Measurements from ENCODE around the gene ARHGAP4. TPM values are rescaled to one million over a fixed set of nuclear protein-coding genes. Genes with fewer than 3 reads are reported as not detected.
A peak's percentile ranks its signal among the peaks of the same experiment; 100 is the strongest.

Gene ARHGAP4
- total RNA-seq, 2 experiments from 2014 or later, result 151 to 160 TPM

DNA sequence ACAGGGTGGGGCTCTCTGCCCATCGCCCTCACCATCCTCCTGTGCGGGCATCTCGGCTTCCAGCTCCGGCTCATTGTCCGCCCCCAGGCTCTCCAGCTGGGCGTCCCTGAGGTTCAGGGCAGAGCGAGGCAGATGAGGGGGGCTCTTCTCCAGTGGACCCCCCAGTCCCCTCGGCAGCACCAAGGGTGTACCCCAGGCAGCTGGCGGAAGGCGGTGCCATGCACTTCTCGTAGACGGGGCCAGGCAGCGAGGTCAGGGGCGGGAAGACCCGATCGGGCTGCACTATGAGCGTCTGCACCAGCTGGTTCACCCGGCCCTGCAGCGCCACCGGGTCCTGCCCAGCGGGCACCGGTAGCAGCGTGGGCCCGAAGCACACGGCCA, 16.1 kb downstream of the ARHGAP4 start:
- intact Hi-C loops (cut with micrococcal nuclease), result no loop called here
- H3K36me3 Mint-ChIP-seq, result peaks cover 3% of the 10 kb centered on the region
- H3K4me1 Mint-ChIP-seq (ENCODE audit: low read depth), result peaks cover 6% of the 10 kb centered on the region
- no peak overlapping the region for H3K27ac Mint-ChIP-seq
- no peak for DNase-seq
- H3K4me3 Mint-ChIP-seq, result no peak overlapping the region
- no peaks in the 10 kb centered on the region for H3K27me3 Mint-ChIP-seq
- ChIA-PET POLR2A (no interaction called here), CTCF (no interaction called here)
- H3K9me3 Mint-ChIP-seq, result no peaks in the 10 kb centered on the region

DNA sequence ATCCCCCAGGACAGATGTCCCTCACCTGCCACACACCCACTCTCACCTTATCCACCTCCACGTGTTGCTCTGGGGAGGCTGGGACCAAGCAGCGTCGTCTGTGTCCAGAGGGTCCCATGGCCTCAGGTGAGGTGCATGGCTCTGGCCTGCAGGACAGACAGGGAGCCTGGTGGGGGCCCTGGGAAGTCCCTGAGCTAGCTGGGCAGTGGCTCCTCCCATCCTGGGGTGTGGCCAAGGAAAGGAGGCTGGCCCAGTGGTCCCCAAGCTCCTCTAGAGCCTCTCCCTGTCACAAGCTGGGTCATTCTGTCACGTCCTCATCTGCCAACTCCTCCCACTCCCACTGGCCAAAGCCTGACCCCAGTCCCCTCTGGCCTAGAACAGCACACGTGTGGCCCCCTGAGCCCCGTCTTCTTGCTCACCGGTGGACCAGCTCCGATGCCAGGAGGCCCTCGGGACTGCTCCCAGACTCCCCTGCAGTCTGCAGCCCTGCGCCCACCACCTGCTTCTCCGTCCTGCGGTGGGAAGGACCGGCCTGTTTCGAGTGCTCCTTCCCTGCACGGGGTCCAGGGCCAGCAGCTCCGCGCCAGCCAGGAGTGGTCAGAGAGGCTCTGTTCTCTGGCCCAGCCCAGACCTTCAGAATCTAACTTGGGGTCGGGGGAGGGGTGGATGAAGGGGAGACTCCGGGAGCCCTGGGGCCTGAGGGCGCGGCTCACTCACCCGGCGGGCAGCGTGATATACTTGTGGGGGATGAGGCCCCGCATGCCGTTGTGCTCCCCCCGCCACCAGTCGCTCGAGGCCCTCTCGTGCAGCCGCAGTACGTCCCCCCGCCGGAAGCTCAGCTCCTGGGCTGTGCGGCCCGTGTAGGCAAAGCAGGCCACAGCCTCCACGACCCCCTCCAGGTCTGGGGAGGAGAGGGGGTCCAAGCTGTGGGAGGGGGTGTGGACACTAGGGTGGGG, 16.8 kb downstream of the ARHGAP4 start:
- Mint-ChIP-seq H3K36me3 (peaks cover 3% of the 10 kb centered on the region), H3K9me3 (no peaks in the 10 kb centered on the region), H3K4me1 (ENCODE audit: low read depth) (peaks cover 9% of the 10 kb centered on the region), H3K27me3 (no peaks in the 10 kb centered on the region), H3K27ac (no peak overlapping the region), H3K4me3 (no peak overlapping the region)
- DNase-seq, result no peak
- intact Hi-C loops (cut with micrococcal nuclease), result no loop called here
- CTCF ChIA-PET, result no interaction called here
- POLR2A ChIA-PET, result no interaction called here

DNA sequence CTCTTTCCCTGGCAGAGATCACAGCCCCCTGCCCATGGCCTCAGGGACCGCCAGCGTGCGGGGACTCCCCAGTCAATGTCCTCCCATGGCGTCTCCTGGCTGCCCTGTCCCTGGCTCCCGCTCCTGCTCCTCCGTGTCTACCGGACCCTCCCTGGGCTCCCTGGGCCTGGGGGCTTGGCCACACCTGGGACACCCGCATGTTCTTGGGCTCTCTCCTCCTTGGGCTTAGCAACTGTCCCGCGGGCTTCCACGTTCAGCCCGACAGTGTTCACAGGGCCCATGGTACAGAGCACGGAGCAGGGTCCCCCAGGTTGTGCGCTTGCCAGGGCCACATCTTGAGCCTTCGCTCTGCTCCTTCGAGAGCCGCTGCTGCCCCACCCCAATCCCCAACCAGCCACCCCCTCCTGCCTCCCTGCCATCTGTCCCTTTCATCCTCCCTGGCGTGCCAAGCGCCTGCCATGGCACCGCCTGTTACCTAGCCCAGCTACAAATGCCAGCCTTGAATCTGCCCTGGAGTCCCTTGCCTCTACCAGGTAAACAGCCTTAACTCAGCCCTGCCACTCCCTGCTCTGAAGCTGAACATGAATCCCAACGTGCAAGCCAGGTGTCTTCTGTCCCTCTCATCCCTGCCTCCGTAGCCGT, 17.7 kb downstream of the ARHGAP4 start:
- no peak for DNase-seq
- ChIA-PET POLR2A (no interaction called here), CTCF (no interaction called here)
- Mint-ChIP-seq H3K9me3 (no peaks in the 10 kb centered on the region), H3K27me3 (no peaks in the 10 kb centered on the region), H3K4me1 (ENCODE audit: low read depth) (peaks cover 18% of the 10 kb centered on the region), H3K27ac (no peak overlapping the region), H3K36me3 (peaks cover 3% of the 10 kb centered on the region), H3K4me3 (no peak overlapping the region)
- intact Hi-C loops (cut with micrococcal nuclease), result no loop called here

DNA sequence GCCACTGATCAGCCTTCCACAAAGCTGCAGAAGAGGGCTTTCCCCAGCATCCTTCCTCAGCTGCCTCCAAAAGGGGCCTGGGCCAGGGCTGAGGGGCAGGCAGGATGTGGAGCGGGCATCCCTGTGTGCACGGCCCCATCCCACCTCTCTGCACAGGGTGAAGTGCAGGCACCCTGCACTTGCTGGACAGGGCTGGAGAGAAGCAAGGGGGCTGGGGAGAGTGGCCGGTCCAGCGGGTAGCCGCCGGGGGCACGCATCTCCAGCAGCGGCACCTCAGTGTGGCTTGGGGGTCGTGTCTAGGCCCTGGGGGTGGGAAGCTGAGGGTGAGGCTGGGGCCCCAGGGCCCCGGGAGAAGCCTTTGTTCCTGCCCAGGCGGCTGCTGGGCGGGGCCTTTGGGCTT, 18.6 kb downstream of the ARHGAP4 start:
- Mint-ChIP-seq H3K9me3 (no peaks in the 10 kb centered on the region), H3K27ac (no peak overlapping the region), H3K4me1 (ENCODE audit: low read depth) (peaks cover 21% of the 10 kb centered on the region), H3K27me3 (no peaks in the 10 kb centered on the region), H3K36me3 (peaks cover 3% of the 10 kb centered on the region), H3K4me3 (no peak overlapping the region)
- DNase-seq, result no peak
- ChIA-PET CTCF (interaction anchor here (0.9 to 1.5 kb wide), 2 partner anchors 16 to 39 kb away, joined by 3 to 4 read pairs; no protein-coding TSS in a partner anchor), POLR2A (no interaction called here)
- intact Hi-C loops (cut with micrococcal nuclease), result no loop called here

DNA sequence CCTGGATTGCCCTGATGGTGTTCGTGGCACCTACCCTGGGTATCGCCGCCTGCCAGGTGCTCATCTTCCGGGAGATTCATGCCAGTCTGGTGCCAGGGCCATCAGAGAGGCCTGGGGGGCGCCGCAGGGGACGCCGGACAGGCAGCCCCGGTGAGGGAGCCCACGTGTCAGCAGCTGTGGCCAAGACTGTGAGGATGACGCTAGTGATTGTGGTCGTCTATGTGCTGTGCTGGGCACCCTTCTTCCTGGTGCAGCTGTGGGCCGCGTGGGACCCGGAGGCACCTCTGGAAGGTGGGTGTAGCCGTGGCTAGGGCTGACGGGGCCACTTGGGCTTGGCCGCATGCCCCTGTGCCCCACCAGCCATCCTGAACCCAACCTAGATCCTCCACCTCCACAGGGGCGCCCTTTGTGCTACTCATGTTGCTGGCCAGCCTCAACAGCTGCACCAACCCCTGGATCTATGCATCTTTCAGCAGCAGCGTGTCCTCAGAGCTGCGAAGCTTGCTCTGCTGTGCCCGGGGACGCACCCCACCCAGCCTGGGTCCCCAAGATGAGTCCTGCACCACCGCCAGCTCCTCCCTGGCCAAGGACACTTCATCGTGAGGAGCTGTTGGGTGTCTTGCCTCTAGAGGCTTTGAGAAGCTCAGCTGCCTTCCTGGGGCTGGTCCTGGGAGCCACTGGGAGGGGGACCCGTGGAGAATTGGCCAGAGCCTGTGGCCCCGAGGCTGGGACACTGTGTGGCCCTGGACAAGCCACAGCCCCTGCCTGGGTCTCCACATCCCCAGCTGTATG, 19.7 kb downstream of the ARHGAP4 start:
- DNase-seq, result no peak
- no peak overlapping the region for H3K27ac Mint-ChIP-seq

DNA sequence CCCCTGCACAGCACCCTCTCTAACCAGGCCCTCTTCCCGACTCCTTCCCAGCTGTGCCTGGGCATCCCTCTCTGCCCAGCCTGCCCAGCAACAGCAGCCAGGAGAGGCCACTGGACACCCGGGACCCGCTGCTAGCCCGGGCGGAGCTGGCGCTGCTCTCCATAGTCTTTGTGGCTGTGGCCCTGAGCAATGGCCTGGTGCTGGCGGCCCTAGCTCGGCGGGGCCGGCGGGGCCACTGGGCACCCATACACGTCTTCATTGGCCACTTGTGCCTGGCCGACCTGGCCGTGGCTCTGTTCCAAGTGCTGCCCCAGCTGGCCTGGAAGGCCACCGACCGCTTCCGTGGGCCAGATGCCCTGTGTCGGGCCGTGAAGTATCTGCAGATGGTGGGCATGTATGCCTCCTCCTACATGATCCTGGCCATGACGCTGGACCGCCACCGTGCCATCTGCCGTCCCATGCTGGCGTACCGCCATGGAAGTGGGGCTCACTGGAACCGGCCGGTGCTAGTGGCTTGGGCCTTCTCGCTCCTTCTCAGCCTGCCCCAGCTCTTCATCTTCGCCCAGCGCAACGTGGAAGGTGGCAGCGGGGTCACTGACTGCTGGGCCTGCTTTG, 20.5 kb downstream of the ARHGAP4 start:
- intact Hi-C loops (cut with micrococcal nuclease), result no loop called here
- POLR2A ChIA-PET, result no interaction called here
- H3K27me3 Mint-ChIP-seq, result no peaks in the 10 kb centered on the region
- no peak overlapping the region for H3K4me3 Mint-ChIP-seq
- CTCF ChIA-PET, result interaction anchor here (1.0 kb wide), 1 partner anchor 20 kb away, joined by 3 read pairs; the partner anchor contains the start of gene ARHGAP4
- H3K9me3 Mint-ChIP-seq, result no peaks in the 10 kb centered on the region
- peaks cover 36% of the 10 kb centered on the region for H3K4me1 Mint-ChIP-seq (ENCODE audit: low read depth)
- DNase-seq, result no peak
- H3K27ac Mint-ChIP-seq, result no peak overlapping the region
- no peaks in the 10 kb centered on the region for H3K36me3 Mint-ChIP-seq

More for the DNA sequence above, 19.7 kb downstream of the ARHGAP4 start:
- H3K4me3 Mint-ChIP-seq, result no peak overlapping the region
- intact Hi-C loops (cut with micrococcal nuclease), result no loop called here
- H3K9me3 Mint-ChIP-seq, result no peaks in the 10 kb centered on the region
- ChIA-PET CTCF (interaction anchor here (1.0 to 1.5 kb wide), 2 partner anchors 17 to 19 kb away, joined by 3 to 4 read pairs; partner anchors contain the start of gene ARHGAP4), POLR2A (no interaction called here)
- no peaks in the 10 kb centered on the region for H3K27me3 Mint-ChIP-seq
- H3K36me3 Mint-ChIP-seq, result no peaks in the 10 kb centered on the region
- H3K4me1 Mint-ChIP-seq (ENCODE audit: low read depth), result peaks cover 30% of the 10 kb centered on the region

DNA sequence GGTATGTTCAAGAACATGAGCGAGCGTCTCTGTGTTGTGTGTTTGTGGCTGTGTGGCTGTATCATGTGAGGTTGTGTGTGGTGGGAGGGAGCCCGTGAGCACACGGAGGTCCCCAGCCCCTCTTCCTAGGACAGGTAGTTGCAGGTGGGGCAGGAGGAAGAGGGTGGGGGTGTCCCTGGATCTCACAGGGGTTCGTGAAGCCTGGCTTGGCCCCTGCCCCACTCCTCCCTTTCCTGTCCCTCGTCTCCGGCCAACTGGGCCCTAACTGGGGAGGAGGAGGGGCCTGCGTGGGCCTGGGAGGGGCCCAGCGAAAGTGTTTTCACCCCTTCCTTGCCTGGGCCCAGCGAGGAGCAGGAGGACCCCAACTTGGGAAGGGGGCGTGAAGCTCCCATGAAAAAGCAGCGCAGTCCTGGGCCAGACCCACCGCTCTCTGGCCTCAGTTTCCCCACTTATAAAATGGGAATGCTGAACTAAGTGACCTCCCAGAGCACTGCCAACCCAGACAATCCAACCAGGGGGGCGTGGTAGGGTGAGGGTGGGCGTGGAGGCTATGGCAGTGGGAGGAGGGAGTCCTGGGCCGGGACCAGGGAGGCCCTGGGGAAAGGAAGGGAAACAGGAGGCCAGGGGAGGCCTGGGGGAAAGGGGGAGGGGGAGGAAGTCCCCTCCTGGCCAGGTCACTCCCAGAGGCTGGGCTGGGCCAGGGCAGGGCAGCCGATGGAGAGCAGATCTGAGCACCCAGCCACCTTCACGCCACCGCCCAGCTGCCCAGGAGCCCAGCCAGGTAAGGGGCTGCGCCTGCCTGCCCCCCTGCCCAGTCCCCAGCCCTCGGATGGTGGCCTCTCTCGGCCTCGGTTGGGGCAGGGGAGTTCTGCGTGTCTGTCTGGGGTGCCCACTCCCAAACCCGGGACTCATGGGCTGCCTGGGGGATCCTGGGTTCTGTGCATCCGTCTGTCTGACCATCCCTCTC, 21.8 kb downstream of the ARHGAP4 start, which contains the start of gene AVPR2:
AVPR2 (plus strand) TSS at position 683 of the 967 bp plus-strand sequence. CDS start 473 bp downstream, outside the sequence.
- Mint-ChIP-seq H3K4me1 (ENCODE audit: low read depth) (peaks cover 37% of the 10 kb centered on the region), H3K9me3 (no peaks in the 10 kb centered on the region), H3K4me3 (peak within 1 kb of the TSS; percentile 8), H3K27ac (no peak within 1 kb of the TSS), H3K27me3 (no peaks in the 10 kb centered on the region), H3K36me3 (no peaks in the 10 kb centered on the region)
- ChIA-PET POLR2A (no interaction called here), CTCF (no interaction called here)
- intact Hi-C loops (cut with micrococcal nuclease), result no loop called here
- no peak for DNase-seq

DNA sequence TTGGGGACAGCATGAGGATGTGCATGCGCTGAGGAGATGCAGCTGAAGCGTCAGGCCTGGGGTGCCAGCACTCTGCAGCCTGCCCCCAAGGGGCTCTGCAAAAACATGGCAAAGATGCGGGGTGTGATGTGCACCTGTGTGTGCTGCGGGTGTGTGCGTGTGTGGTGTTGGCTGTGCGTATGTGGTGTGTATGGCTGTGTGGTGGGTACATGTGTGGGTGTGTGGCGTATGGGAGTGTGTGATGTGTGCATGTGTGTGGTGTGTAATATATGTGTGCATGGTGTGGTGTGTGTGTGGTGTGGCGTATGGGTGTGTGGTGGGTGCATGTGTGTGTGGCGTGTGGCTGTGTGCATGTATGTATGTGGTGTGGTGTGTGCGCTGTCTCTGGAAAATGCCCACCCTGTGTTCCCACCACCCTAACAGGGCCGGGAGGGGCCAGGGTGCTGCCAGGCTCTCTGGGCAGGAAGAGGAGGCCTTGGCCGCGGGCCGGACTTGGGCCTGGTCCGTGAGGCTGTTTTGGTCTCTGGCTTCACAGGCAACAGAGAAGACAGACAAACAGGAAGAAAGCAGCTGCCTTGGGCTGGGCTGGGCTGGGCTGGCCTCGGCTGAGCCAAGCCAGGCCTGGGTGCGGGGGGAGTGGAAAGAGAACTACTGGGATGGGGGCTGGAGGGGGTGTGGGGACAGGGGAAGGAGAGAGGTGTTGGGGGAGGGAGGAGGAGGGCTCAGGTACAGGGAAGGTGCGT, 22.7 kb downstream of the ARHGAP4 start:
- Mint-ChIP-seq H3K27ac (peak overlapping the region; percentile 30), H3K36me3 (no peaks in the 10 kb centered on the region), H3K4me3 (no peak overlapping the region), H3K9me3 (no peaks in the 10 kb centered on the region), H3K4me1 (ENCODE audit: low read depth) (peaks cover 37% of the 10 kb centered on the region), H3K27me3 (no peaks in the 10 kb centered on the region)
- CTCF ChIA-PET, result interaction anchor here (1.0 kb wide), 1 partner anchor 20 kb away, joined by 3 read pairs; no protein-coding TSS in a partner anchor
- intact Hi-C loops (cut with micrococcal nuclease), result no loop called here
- POLR2A ChIA-PET, result no interaction called here
- DNase-seq, result no peak

DNA sequence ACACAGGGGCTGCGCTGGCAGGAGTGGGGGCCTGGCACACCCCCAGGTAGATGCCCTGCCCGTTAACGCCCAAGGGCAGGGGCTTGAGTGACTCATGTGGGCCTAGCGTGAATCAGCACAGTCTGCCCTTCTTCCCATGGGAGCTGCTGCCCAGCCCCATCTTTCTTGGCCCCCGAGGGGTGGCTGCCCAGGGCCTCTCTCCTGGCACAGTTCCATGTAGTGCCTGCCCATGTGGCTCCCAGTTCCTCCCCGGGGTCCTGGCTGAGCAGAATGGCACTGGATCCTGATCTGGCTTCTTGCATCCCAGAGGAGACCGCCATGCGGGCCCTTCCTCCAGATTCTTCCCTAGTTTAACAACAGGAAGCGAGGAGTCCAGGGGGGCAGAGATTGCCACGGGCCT, 23.7 kb downstream of the ARHGAP4 start:
- POLR2A ChIA-PET, result no interaction called here
- DNase-seq, result no peak
- Mint-ChIP-seq H3K36me3 (no peaks in the 10 kb centered on the region), H3K27ac (no peak overlapping the region), H3K4me1 (ENCODE audit: low read depth) (peaks cover 37% of the 10 kb centered on the region), H3K9me3 (no peaks in the 10 kb centered on the region), H3K27me3 (no peaks in the 10 kb centered on the region), H3K4me3 (no peak overlapping the region)
- CTCF ChIA-PET, result interaction anchor here (1.0 kb wide), 1 partner anchor 21 kb away, joined by 3 read pairs; no protein-coding TSS in a partner anchor
- intact Hi-C loops (cut with micrococcal nuclease), result no loop called here

DNA sequence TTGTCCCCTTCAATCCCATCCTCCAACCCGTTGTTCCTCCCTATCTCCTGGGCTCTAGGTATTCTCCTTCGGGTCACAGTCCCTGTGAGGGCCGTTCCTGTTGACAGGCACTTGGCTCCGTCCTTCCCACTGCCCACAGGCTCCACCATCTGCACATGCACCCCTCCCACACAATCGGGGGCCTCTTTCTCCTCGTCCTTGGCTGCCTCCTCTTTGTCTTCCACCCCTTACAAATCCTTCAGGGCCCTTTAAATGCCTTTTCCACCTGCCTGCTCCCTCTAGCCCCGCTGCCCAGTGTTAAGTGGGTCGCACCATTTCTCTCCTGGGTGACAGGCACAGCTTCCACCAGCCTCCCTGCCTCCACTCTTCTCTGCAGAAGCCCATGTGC, 24.3 kb downstream of the ARHGAP4 start:
- no peak overlapping the region for H3K27ac Mint-ChIP-seq
- no peak for DNase-seq

More for the DNA sequence above, 24.3 kb downstream of the ARHGAP4 start:
- Mint-ChIP-seq H3K4me3 (no peak overlapping the region), H3K9me3 (no peaks in the 10 kb centered on the region), H3K36me3 (no peaks in the 10 kb centered on the region), H3K27me3 (no peaks in the 10 kb centered on the region), H3K4me1 (ENCODE audit: low read depth) (peaks cover 37% of the 10 kb centered on the region)
- intact Hi-C loops (cut with micrococcal nuclease), result no loop called here
- CTCF ChIA-PET, result no interaction called here
- POLR2A ChIA-PET, result interaction anchor here (1.2 kb wide), 1 partner anchor 23 kb away, joined by 8 read pairs; no protein-coding TSS in a partner anchor
